ENCODE measurements around the gene EPHB4. TPM values are rescaled to one million over a fixed set of nuclear protein-coding genes. Genes with fewer than 3 reads are reported as not detected.
"Not testable (repeated sequence)": the region's sequence is repeated elsewhere in the genome, so short reads cannot be mapped to it uniquely, and the experiment has no call there.

EPHB4 gene
- total RNA-seq, 1 experiment from 2014 or later = 46.0 TPM

- peak; percentile 16 for DNase-seq (ENCODE audit: low spot score)
Observed at GRCh38 chr7:100791881-100792666, 35.2 kb downstream of the EPHB4 start.

- no peak for DNase-seq (ENCODE audit: low spot score)
Observed at GRCh38 chr7:100789055-100789454, 38.3 kb downstream of the EPHB4 start.

- no peak for DNase-seq (ENCODE audit: low spot score)
Observed at GRCh38 chr7:100786323-100786722, 41.0 kb downstream of the EPHB4 start.

DNA sequence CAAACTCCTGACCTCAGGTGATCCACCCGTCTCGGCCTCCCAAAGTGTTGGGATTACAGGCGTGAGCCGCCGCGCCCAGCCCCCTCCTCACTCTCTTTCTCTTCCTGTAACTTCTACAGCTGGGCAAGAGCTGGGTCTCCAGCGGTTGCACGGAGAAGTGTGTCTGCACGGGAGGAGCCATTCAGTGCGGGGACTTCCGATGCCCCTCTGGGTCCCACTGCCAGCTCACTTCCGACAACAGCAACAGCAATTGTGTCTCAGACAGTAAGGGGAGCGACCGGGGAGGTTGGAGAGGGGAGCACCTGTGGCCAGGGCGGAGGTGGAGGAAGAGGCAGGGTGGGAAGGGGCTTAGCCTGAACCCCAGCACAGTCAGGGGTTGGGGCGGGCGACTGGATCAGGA is 41.4 kb downstream of the EPHB4 start:
- no peak for DNase-seq (ENCODE audit: low spot score)

DNA sequence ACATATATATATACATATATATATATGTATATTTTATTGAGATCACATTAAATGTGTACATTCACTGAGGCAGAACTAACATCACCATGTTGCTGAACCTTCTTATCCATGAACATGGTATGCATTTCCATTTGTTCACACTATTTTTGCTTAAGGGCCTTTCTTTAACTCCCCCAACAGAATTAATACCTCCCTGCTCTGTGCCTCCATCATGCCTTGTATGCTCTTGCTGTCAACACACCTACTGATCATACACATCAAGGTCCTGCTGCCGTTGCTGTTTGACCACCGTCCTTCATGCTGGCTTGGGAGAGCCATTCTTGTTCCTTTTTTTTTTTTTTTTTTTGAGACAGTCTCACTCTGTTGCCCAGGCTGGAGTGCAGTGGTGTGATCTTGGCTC is 43.5 kb downstream of the EPHB4 start:
- no peak for DNase-seq (ENCODE audit: low spot score)

DNA sequence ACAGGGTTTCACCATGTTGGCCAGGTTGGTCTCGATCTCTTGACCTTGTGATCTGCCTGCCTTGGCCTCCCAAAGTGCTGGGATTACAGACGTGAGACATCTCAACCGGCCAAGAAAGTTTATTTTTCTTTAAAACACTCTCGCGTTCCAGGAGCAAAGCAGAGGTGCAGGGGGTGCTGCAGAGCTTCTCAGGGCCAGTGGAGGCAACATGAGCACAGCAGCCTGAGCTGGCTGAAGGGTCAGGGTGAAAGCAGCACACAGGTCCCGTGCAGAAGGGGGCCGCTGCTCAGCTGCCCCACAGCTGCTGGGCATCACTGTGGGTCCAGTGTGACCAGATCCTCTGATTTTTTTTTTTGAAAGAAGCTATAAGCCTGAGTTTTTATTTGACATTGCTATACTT is 46.1 kb downstream of the EPHB4 start:
- no peak for DNase-seq (ENCODE audit: low spot score)

DNA sequence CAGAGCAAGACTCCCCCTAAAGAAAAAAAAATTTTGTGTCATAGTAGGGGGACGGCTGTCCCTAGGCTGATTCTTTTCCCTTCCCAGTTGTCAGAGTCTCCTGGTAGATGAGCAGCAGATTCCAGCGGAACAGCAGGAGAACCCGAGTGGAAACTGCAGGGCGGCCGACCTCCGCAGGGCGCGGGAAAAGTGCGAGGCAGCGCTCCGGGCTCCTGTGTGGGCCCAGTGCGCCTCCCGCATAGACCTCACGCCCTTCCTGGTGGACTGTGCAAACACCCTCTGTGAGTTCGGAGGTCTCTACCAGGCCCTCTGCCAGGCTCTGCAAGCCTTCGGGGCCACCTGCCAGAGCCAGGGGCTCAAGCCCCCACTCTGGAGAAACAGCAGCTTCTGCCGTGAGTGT is 48.0 kb downstream of the EPHB4 start:
- DNase-seq (ENCODE audit: low spot score) = no peak

- DNase-seq (ENCODE audit: low spot score) = no peak
Observed at GRCh38 chr7:100778061-100778621, 49.2 kb downstream of the EPHB4 start.

DNA sequence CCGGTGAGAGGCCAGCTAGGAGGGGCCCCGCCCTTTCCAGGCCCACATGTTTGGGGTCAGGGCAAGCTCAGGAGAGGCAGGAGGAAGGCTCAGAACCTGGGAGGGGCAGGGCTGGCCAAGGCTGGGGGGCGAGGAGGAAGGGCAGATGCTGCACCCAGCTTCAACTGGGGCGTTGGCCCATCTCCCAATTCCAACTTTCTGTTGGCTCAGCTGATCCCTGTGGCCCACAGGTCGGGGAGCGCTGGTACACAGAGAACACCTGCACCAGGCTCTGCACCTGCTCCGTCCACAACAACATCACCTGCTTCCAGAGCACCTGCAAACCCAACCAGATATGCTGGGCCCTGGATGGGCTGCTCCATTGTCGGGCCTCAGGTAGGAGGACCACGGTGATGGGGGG is 53.8 kb downstream of the EPHB4 start:
- no peak for DNase-seq (ENCODE audit: low spot score)

DNA sequence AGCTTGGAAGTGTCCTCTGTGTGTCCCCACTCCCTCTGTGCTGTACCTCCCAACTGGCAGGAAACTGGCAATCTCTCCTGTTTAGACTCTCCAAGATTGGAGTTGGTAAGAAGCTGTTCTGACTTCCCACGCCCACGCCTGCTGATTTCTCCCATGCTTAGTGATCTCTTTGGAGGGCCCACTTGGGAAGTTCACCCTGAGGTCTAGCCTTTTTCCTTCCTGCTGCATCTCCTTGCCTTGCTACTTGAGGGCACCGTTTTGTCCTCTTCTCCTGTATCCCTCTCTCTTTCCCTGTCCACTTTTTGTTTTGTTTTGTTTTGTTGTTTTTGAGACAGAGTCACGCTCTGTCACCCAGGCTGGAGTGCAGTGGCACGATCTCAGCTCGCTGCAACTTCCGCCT is 58.5 kb downstream of the EPHB4 start:
- no peak for DNase-seq (ENCODE audit: low spot score)

- DNase-seq (ENCODE audit: low spot score) = no peak
Observed at GRCh38 chr7:100765250-100765649, 62.1 kb downstream of the EPHB4 start.

- DNase-seq (ENCODE audit: low spot score) = no peak
Observed at GRCh38 chr7:100764841-100765240, 62.5 kb downstream of the EPHB4 start.

DNA sequence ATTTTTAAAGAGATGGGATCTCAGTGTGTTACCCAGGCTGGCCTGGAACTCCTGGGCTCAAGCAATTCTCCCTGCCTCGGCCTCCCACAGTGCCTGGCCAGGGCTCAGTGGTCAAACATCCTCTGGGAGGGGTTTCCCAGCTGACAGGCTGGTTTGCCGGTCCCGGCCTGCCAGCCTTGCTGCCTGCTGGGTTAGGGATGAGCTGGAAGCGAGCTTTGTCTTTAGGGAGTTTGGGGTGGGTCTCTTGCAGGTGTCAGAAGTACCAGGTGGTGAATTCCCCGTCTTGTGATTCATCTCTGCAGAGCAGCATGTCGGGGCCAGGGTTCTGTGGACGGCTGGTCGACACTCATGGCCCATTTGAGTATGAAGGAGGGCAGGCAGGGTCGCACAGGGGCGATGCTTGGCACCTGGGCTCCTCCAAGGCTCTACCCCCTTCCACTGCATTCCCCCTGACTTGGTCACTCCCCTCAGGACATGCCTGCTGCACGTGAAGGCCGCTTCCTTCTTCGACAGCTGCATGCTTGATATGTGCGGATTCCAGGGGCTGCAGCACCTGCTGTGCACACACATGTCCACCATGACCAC is 63.7 kb downstream of the EPHB4 start:
- peak; percentile 17 for DNase-seq (ENCODE audit: low spot score)

- DNase-seq (ENCODE audit: low spot score) = not testable (repeated sequence)
Observed at GRCh38 chr7:100762841-100763240, 64.5 kb downstream of the EPHB4 start.

- DNase-seq (ENCODE audit: low spot score) = no peak
Observed at GRCh38 chr7:100759357-100760171, 67.8 kb downstream of the EPHB4 start.

DNA sequence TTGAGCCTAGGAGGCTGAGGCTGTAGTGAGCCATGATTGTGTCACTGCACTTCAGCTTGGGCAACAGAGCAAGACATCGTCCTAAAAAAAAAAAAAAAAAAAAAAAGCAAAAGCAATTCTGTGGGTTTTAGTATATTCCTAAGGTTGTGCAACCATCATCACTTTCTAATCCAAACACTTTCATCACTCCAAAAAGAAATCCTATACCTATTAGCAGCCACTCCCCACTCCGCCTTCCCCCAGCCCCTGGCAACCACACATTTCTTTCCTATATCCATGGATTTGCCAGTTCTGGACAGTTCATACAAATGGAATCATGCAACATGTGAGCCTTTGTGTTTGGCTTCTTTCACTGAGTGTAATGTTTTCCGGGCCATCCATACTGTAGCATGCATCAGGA is 73.6 kb downstream of the EPHB4 start:
- no peak for DNase-seq (ENCODE audit: low spot score)

- no peak for DNase-seq (ENCODE audit: low spot score)
Observed at GRCh38 chr7:100752994-100753393, 74.3 kb downstream of the EPHB4 start.

Other genes with a start within 250 kb of the EPHB4 start
- 10.7 and 11.4 TPM in 2 replicates for gene LRCH4, start 241.4 kb downstream of the EPHB4 start, total RNA-seq (2014; rRNA removed; shearing (Covaris generic))
- 0.48 TPM in 1 of 2 replicates, not detected in the other for gene FBXO24, start 241.2 kb downstream of the EPHB4 start, total RNA-seq (2014; rRNA removed; shearing (Covaris generic))
- gene PCOLCE, start 225.2 kb downstream of the EPHB4 start, total RNA-seq (2014; rRNA removed; shearing (Covaris generic)) = 18.0 and 38.9 TPM in 2 replicates
- gene MOSPD3, start 215.0 kb downstream of the EPHB4 start, total RNA-seq (2014; rRNA removed; shearing (Covaris generic)) = 6.9 and 19.3 TPM in 2 replicates
- not detected in 2 replicates for gene TFR2, start 186.0 kb downstream of the EPHB4 start, total RNA-seq (2014; rRNA removed; shearing (Covaris generic))
- not detected in 2 replicates for gene ACTL6B, start 171.1 kb downstream of the EPHB4 start, total RNA-seq (2014; rRNA removed; shearing (Covaris generic))
- gene GNB2, start 153.8 kb downstream of the EPHB4 start, total RNA-seq (2014; rRNA removed; shearing (Covaris generic)) = 94.3 and 104 TPM in 2 replicates
- 12.5 and 16.6 TPM in 2 replicates for gene GIGYF1, start 133.3 kb downstream of the EPHB4 start, total RNA-seq (2014; rRNA removed; shearing (Covaris generic))
- gene POP7, start 121.4 kb downstream of the EPHB4 start, total RNA-seq (2014; rRNA removed; shearing (Covaris generic)) = 76.9 and 110 TPM in 2 replicates
- not detected in 2 replicates for gene EPO, start 107.1 kb downstream of the EPHB4 start, total RNA-seq (2014; rRNA removed; shearing (Covaris generic))
- not detected in 2 replicates for gene ZAN, start 93.9 kb downstream of the EPHB4 start, total RNA-seq (2014; rRNA removed; shearing (Covaris generic))
- 9.6 and 12.4 TPM in 2 replicates for gene SLC12A9, start 25.2 kb upstream of the EPHB4 start, total RNA-seq (2014; rRNA removed; shearing (Covaris generic))
- gene TRIP6, start 39.9 kb upstream of the EPHB4 start, total RNA-seq (2014; rRNA removed; shearing (Covaris generic)) = 157 and 180 TPM in 2 replicates
- gene SRRT, start 47.6 kb upstream of the EPHB4 start, total RNA-seq (2014; rRNA removed; shearing (Covaris generic)) = 78.3 and 86.7 TPM in 2 replicates
- 1.8 and 3.3 TPM in 2 replicates for gene UFSP1, start 62.2 kb upstream of the EPHB4 start, total RNA-seq (2014; rRNA removed; shearing (Covaris generic))
- 1.5 and 2.8 TPM in 2 replicates for gene ACHE, start 68.4 kb upstream of the EPHB4 start, total RNA-seq (2014; rRNA removed; shearing (Covaris generic))
- gene MUC3A, start 122.0 kb upstream of the EPHB4 start, total RNA-seq (2014; rRNA removed; shearing (Covaris generic)) = not detected in 2 replicates
- gene MUC12, start 142.0 kb upstream of the EPHB4 start, total RNA-seq (2014; rRNA removed; shearing (Covaris generic)) = not detected in 2 replicates
- not detected in 2 replicates for gene MUC17, start 192.6 kb upstream of the EPHB4 start, total RNA-seq (2014; rRNA removed; shearing (Covaris generic))